Lung (tissue), 12 donors: ENCODE data around the gene UNC5B. TPM values are rescaled to one million over a fixed set of nuclear protein-coding genes. Genes with fewer than 3 reads are reported as not detected.

ENCODE experiments used
- ATAC-seq: fragments of 200-7000 bp; cut with Tn5 transposase; one replicate; pipeline ENCODE4 v1.9.1; 2020; ENCODE audit warnings: moderate number of reproducible peaks; ENCODE audit not compliant: insufficient read depth, low FRiP score
- DNase-seq, 3 donors: peaks; one replicate each; pipeline ENCODE4 v3.0.0-alpha.2; 2013 to 2017
- H3K27ac ChIP-seq, 2 donors: one replicate each; pipeline ENCODE4 v1.5.1; 2013; ENCODE audit warnings: mild to moderate bottlenecking in 2 of 2, moderate library complexity in 2 of 2, control low read depth in 1 of 2, inconsistent platforms in 1 of 2, low read depth in 1 of 2, low read length in 1 of 2
- H3K27me3 ChIP-seq, 3 donors: one replicate each; pipeline ENCODE4 v1.5.1; 2013; ENCODE audit warnings: low read length in 2 of 3; ENCODE audit not compliant: control insufficient read depth in 3 of 3, insufficient read depth in 3 of 3
- H3K36me3 ChIP-seq, 4 donors: one replicate each; pipeline ENCODE4 v1.5.1; 2013; ENCODE audit warnings: low read length in 4 of 4, mild to moderate bottlenecking in 1 of 4, moderate library complexity in 1 of 4; ENCODE audit not compliant: control insufficient read depth in 4 of 4, insufficient read depth in 4 of 4
- H3K4me1 ChIP-seq, 5 donors: one replicate each; pipeline ENCODE4 v1.5.1; 2013; ENCODE audit warnings: low read length in 5 of 5, mild to moderate bottlenecking in 2 of 5, moderate library complexity in 1 of 5; ENCODE audit not compliant: control insufficient read depth in 5 of 5, insufficient read depth in 5 of 5
- H3K4me3 ChIP-seq: one replicate; pipeline ENCODE4 v1.5.1; 2013; ENCODE audit warnings: mild to moderate bottlenecking, control low read depth, moderate library complexity
- H3K9ac ChIP-seq, 2 donors: one replicate each; pipeline ENCODE4 v1.5.1; 2013; ENCODE audit warnings: low read length in 2 of 2, control low read depth in 1 of 2; ENCODE audit not compliant: insufficient read depth in 1 of 2
- H3K9me3 ChIP-seq, 4 donors: one replicate each; pipeline ENCODE4 v1.5.1; 2013; ENCODE audit warnings: low read length in 3 of 4, mild to moderate bottlenecking in 1 of 4, moderate library complexity in 1 of 4; ENCODE audit not compliant: control insufficient read depth in 4 of 4, insufficient read depth in 3 of 4
- WGBS, 2 donors: extraction: QIAGEN DNeasy Blood & Tissue Kit; methylation state at CpG; one replicate each; pipeline ENCODE4 v1.1.7; 2013; 5-methylcytosine and 5-hydroxymethylcytosine counted together
- polyA plus RNA-seq, 2 donors: library from polyadenylated mRNA; stranded (reverse); fragments of 200-250 nt; gene quantifications; one replicate each; pipeline ENCODE4 v1.2.1, GENCODE V29; 2013
- total RNA-seq, 2 donors: library from RNA; depleted of rRNA in 1 of 2; stranded (reverse); fragments of >200 nt in 1 of 2; gene quantifications; one replicate each; pipeline ENCODE4 v1.2.1, GENCODE V29; 2014 to 2021
- TF ChIP-seq, protein P1 (sequence below): IDR thresholded peaks from 2 replicates; pipeline ENCODE4 v1.5.1; 2012; ENCODE audit warnings: mild to moderate bottlenecking; ENCODE audit errors: control extremely low read depth, extremely low read depth
- donor health status: control.
- donor health status: control.
- donor health status: Bipolar disorder and iron deficiency.
- donor health status: healthy.
- donor health status: DM: yes; HTN: yes; CAD: no.

The UNC5B gene
- total and polyA plus RNA-seq, 4 donors = 4.4 to 23.8 (median 8.3) TPM

DNA sequence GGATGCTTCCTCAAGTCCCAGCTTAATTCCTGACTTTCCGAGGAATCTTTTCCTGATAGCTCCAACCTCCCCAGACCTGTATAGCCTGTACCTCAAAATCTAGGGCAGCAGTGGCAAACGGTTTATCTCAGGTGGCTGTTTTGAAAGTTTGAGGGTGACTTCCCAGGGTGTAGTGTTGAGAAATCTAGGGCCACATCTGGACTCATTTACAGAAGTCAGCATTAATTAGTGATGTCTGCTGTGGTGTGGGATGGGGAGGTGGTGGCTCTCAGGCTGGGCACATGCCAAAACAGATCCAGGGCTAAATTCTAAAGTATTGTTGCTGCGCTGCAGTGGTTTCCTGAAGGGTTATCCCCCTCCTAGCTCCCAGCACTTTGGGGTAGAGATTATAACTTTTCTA lies 38.0 kb downstream of the UNC5B start:
- Histone ChIP-seq H3K9me3 (no peaks in the 10 kb centered on the region), H3K27ac (no peak overlapping the region), H3K4me3 (no peak overlapping the region), H3K9ac (no peak overlapping the region), H3K27me3 (no peaks in the 10 kb centered on the region), H3K4me1 (peaks cover 4 to 53% (median 31%) of the 10 kb centered on the region in 5 donors), H3K36me3 (no peaks in the 10 kb centered on the region)
- WGBS, 2 donors = 48 to 74% methylated on average over 3 of the region's 3 CpGs
- ATAC-seq = no peak
- TF ChIP-seq, protein P1, sequence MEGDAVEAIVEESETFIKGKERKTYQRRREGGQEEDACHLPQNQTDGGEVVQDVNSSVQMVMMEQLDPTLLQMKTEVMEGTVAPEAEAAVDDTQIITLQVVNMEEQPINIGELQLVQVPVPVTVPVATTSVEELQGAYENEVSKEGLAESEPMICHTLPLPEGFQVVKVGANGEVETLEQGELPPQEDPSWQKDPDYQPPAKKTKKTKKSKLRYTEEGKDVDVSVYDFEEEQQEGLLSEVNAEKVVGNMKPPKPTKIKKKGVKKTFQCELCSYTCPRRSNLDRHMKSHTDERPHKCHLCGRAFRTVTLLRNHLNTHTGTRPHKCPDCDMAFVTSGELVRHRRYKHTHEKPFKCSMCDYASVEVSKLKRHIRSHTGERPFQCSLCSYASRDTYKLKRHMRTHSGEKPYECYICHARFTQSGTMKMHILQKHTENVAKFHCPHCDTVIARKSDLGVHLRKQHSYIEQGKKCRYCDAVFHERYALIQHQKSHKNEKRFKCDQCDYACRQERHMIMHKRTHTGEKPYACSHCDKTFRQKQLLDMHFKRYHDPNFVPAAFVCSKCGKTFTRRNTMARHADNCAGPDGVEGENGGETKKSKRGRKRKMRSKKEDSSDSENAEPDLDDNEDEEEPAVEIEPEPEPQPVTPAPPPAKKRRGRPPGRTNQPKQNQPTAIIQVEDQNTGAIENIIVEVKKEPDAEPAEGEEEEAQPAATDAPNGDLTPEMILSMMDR = no peak
- no peak for DNase-seq

DNA sequence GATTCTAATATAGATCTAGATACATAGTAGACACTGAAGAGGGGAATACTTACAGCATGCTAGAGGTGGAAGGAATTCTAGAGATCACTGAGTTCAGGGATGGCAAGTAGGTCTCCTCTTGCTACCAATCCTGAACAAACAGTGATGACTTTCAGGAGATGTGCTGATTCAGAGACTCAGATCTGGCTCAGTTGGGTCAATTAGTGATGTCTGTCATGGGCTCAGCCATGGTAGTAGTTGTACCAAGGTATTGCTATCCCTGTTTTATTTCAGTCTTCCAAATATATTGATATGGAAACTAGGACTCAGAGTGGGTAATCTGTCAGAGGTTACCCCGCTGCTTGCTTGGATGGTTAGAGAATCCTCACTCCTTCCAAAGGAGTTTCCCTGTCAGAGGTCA lies 38.5 kb downstream of the UNC5B start:
- DNase-seq (no peak), ATAC-seq (no peak)

DNA sequence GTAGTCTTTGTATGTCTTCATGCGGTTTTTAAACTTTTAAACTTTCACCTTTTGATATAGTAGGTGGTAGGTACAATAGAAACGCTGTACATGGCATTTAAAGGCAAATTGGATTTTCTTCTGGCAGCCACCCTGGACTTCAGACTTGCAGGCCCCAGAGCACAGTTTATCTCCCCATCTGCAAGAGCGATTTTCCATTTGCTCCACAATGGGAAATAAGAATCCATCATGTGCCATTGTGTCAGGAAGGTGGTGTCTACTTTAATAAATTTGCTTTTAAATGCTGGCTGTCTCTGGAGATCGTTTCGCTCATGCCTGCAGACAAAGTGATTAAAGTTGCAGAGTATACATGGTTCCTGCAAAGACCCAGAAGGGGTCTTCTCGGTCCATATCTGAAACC lies 38.9 kb downstream of the UNC5B start:
- no peaks in the 10 kb centered on the region for H3K9me3 ChIP-seq
- H3K4me3 ChIP-seq = no peak overlapping the region
- H3K27me3 ChIP-seq = no peaks in the 10 kb centered on the region
- H3K36me3 ChIP-seq = no peaks in the 10 kb centered on the region
- no peak overlapping the region for H3K9ac ChIP-seq
- ATAC-seq (no peak), DNase-seq (no peak)
- no peak overlapping the region for H3K27ac ChIP-seq
- H3K4me1 ChIP-seq = peaks cover 0 to 53% (median 26%) of the 10 kb centered on the region in 5 donors
- TF ChIP-seq, protein P1 = no peak
- WGBS, 2 donors = 77 to 86% methylated on average over 6 of the region's 6 CpGs

More for the DNA sequence above, 38.5 kb downstream of the UNC5B start:
- 89 to 100% methylated on average over 1 of the region's 1 CpG for WGBS, 2 donors
- Histone ChIP-seq H3K4me1 (peaks cover 4 to 53% (median 27%) of the 10 kb centered on the region in 5 donors), H3K9me3 (no peaks in the 10 kb centered on the region), H3K36me3 (no peaks in the 10 kb centered on the region), H3K9ac (no peak overlapping the region), H3K27ac (no peak overlapping the region), H3K27me3 (no peaks in the 10 kb centered on the region), H3K4me3 (no peak overlapping the region)
- TF ChIP-seq, protein P1 = no peak

DNA sequence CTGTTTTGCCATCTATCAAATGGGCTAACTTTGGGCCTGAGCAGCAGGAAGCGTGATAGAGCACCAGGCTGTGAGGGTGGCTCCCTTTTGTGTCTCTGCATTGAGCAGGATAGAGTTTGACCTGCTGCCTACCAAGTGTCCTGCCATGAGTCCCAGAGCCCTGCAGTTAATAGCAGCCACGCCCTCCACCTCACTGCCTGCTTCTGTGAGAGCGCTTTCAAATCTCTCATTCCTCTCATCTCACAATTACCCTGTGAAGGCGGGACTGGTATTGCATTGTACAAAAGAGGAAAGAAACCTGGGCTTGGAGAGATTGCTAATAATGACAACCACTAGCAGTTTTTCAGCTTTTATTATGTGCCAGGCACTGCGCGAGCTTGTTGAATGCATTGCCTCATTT lies 39.9 kb downstream of the UNC5B start:
- ATAC-seq = no peak
- WGBS, 2 donors = 74 to 81% methylated on average over 6 of the region's 6 CpGs
- Histone ChIP-seq H3K4me1 (peaks cover 0 to 46% (median 18%) of the 10 kb centered on the region in 5 donors), H3K9me3 (no peaks in the 10 kb centered on the region), H3K36me3 (no peaks in the 10 kb centered on the region), H3K4me3 (no peak overlapping the region), H3K27ac (no peak overlapping the region), H3K27me3 (no peaks in the 10 kb centered on the region), H3K9ac (no peak overlapping the region)
- DNase-seq = no peak
- TF ChIP-seq, protein P1 = no peak
